Left renal cortex interstitium (tissue), 4 donors: Measurements from ENCODE around the gene FAM131C. TPM values are rescaled to one million over a fixed set of nuclear protein-coding genes. Genes with fewer than 3 reads are reported as not detected.
"Not testable (repeated sequence)": the region's sequence is repeated elsewhere in the genome, so short reads cannot be mapped to it uniquely, and the experiment has no call there.

ENCODE experiments used
- DNase-seq, 4 donors: peaks; one replicate each; pipeline ENCODE4 v3.0.0-alpha.2; 2013; ENCODE audit warnings: low read depth in 4 of 4, low spot score in 2 of 4, missing footprints in 1 of 4
- polyA plus RNA-seq, 4 donors: library from polyadenylated mRNA; unstranded; fragments of 120-200 nt; gene quantifications; one replicate each; pipeline ENCODE4 v1.2.1, GENCODE V29; 2013; ENCODE audit not compliant: insufficient read length in 4 of 4

Gene FAM131C
- polyA plus RNA-seq, 4 donors, result 1.0 to 2.7 (median 2.0) TPM

- not testable (repeated sequence) for DNase-seq
These were observed 10.8 kb downstream of the FAM131C start for GRCh38 chr1:16062687-16063075.

- DNase-seq, result not testable (repeated sequence)
These were observed 11.3 kb downstream of the FAM131C start for GRCh38 chr1:16061989-16062686.

- DNase-seq, result no peak
These were observed 12.2 kb downstream of the FAM131C start for GRCh38 chr1:16061266-16061665.

GRCh38 chr1:16058394-16059120, 14.9 kb downstream of the FAM131C start:
- not testable (repeated sequence) for DNase-seq

GRCh38 chr1:16057314-16057915, 16.0 kb downstream of the FAM131C start:
- not testable (repeated sequence) for DNase-seq

- DNase-seq, result not testable (repeated sequence)
These were observed 16.9 kb downstream of the FAM131C start for GRCh38 chr1:16056521-16056912.

GRCh38 chr1:16055613-16056520, 17.6 kb downstream of the FAM131C start:
- peak in 3 of 4 donors; percentile 64 to 82 (median 71) for DNase-seq

- no peak for DNase-seq
These were observed 18.6 kb downstream of the FAM131C start for GRCh38 chr1:16054598-16055540.

- no peak for DNase-seq
These were observed 19.5 kb downstream of the FAM131C start for GRCh38 chr1:16053781-16054502.

- DNase-seq, result not testable (repeated sequence)
These were observed 21.5 kb downstream of the FAM131C start for GRCh38 chr1:16051949-16052348.

GRCh38 chr1:16051039-16051438, 22.4 kb downstream of the FAM131C start:
- DNase-seq, result no peak

GRCh38 chr1:16050328-16050727, 23.1 kb downstream of the FAM131C start:
- DNase-seq, result no peak

GRCh38 chr1:16048573-16049189, 24.8 kb downstream of the FAM131C start:
- DNase-seq, result peak in 3 of 4 donors; percentile 67 to 78 (median 70)

- DNase-seq, result no peak
These were observed 25.5 kb downstream of the FAM131C start for GRCh38 chr1:16047791-16048475.

GRCh38 chr1:16046842-16047241, 26.6 kb downstream of the FAM131C start:
- no peak for DNase-seq

- no peak for DNase-seq
These were observed 29.5 kb downstream of the FAM131C start for GRCh38 chr1:16043950-16044349.

GRCh38 chr1:16043521-16043920, 29.9 kb downstream of the FAM131C start, which contains the start of gene CLCNKB:
Gene CLCNKB, plus strand, starts transcription at chr1:16043782. Its CDS starts 711 bp downstream, at chr1:16044493.
- DNase-seq, result no peak

GRCh38 chr1:16042654-16043053, 30.8 kb downstream of the FAM131C start:
- DNase-seq, result not testable (repeated sequence)
